ENCODE measurements around the gene SLC37A1.

The SLC37A1 gene

GRCh38 chr21:42503711-42504110 is 9.9 kb upstream of the SLC37A1 start:
- DNase-seq (ENCODE audit: low read depth): no peak
- H3K4me3 ChIP-seq (replicated peaks; ENCODE audit: low read depth, low read length): no peak overlapping the region
- TF ChIP-seq, protein P1, sequence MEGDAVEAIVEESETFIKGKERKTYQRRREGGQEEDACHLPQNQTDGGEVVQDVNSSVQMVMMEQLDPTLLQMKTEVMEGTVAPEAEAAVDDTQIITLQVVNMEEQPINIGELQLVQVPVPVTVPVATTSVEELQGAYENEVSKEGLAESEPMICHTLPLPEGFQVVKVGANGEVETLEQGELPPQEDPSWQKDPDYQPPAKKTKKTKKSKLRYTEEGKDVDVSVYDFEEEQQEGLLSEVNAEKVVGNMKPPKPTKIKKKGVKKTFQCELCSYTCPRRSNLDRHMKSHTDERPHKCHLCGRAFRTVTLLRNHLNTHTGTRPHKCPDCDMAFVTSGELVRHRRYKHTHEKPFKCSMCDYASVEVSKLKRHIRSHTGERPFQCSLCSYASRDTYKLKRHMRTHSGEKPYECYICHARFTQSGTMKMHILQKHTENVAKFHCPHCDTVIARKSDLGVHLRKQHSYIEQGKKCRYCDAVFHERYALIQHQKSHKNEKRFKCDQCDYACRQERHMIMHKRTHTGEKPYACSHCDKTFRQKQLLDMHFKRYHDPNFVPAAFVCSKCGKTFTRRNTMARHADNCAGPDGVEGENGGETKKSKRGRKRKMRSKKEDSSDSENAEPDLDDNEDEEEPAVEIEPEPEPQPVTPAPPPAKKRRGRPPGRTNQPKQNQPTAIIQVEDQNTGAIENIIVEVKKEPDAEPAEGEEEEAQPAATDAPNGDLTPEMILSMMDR (IDR thresholded peaks at IDR 0.05; ENCODE audit: low read length, missing control alignments): no peak

- H3K4me3 ChIP-seq (replicated peaks; ENCODE audit: low read depth, low read length): no peak overlapping the region
- DNase-seq (ENCODE audit: low read depth): no peak
- TF ChIP-seq, protein P1 (IDR thresholded peaks at IDR 0.05; ENCODE audit: low read length, missing control alignments): no peak
Observed at GRCh38 chr21:42505090-42505726, 8.4 kb upstream of the SLC37A1 start.

GRCh38 chr21:42507418-42507817 is 6.2 kb upstream of the SLC37A1 start:
- no peak for DNase-seq (ENCODE audit: low read depth)
- TF ChIP-seq, protein P1 (IDR thresholded peaks at IDR 0.05; ENCODE audit: low read length, missing control alignments): no peak
- H3K4me3 ChIP-seq (replicated peaks; ENCODE audit: low read depth, low read length): no peak overlapping the region

DNA sequence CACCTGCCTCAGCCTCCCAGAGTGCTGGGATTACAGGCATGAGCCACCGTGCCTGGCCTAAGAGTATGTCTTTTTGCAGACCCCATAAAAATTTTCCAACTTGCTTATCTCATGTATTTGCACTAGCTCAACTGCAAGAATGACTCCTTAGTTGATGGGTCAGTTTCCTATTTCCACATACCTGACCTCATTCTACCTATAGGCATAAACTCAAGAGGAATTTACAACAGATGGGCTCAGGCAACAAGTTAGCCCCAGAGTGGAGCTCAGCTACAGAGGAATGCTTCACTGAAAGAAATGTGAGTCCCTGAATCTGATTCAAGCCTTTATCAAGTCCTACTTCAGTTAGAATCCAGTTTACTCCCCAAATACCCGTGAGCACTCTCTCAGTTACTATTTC is 5.3 kb upstream of the SLC37A1 start:
- DNase-seq (ENCODE audit: low read depth): no peak
- TF ChIP-seq, protein P1 (IDR thresholded peaks at IDR 0.05; ENCODE audit: low read length, missing control alignments): no peak
- H3K4me3 ChIP-seq (replicated peaks; ENCODE audit: low read depth, low read length): no peak overlapping the region

- TF ChIP-seq, protein P1 (IDR thresholded peaks at IDR 0.05; ENCODE audit: low read length, missing control alignments): no peak
- no peak for DNase-seq (ENCODE audit: low read depth)
- H3K4me3 ChIP-seq (replicated peaks; ENCODE audit: low read depth, low read length): no peak overlapping the region
Observed at GRCh38 chr21:42509244-42509643, 4.4 kb upstream of the SLC37A1 start.

GRCh38 chr21:42512346-42513034 is 1.2 kb upstream of the SLC37A1 start:
- DNase-seq (ENCODE audit: low read depth): no peak
- TF ChIP-seq, protein P1 (IDR thresholded peaks at IDR 0.05; ENCODE audit: low read length, missing control alignments): no peak
- no peak overlapping the region for H3K4me3 ChIP-seq (replicated peaks; ENCODE audit: low read depth, low read length)

All from fibroblast of pulmonary artery (primary cell).